GM23338 (cell line): ENCODE data around the gene CDC42EP5. TPM values are rescaled to one million over a fixed set of nuclear protein-coding genes. Genes with fewer than 3 reads are reported as not detected.

Experiments used
- ATAC-seq: fragments of 200-7000 bp; cut with Tn5 transposase; 3 replicates; pipeline ENCODE4 v1.9.1; 2020
- DNase-seq: peaks from one replicate; pipeline ENCODE4 v3.0.0-alpha.2; 2015; ENCODE audit warnings: low spot score
- H2AFZ ChIP-seq: fragments of 200-600 bp; sonication (generic); 2 replicates; pipeline ENCODE4 v1.8.0; 2016; ENCODE audit warnings: antibody characterized with exemption, mild to moderate bottlenecking, moderate library complexity
- H3F3A ChIP-seq: fragments of 200-600 bp; sonication (generic); replicated peaks from 2 replicates; pipeline ENCODE4 v1.8.0; 2017; ENCODE audit warnings: antibody characterized with exemption, mixed run types, low read depth
- H3K27ac ChIP-seq: fragments of 200-600 bp; sonication (generic); 2 replicates; pipeline ENCODE4 v1.6.1; 2016; ENCODE audit warnings: low read depth
- H3K27me3 ChIP-seq: fragments of 200-600 bp; sonication (generic); 2 replicates; pipeline ENCODE4 v1.8.0; 2016; ENCODE audit warnings: mild to moderate bottlenecking, mixed run types, moderate library complexity; ENCODE audit not compliant: insufficient read depth
- H3K36me3 ChIP-seq: fragments of 200-600 bp; sonication (generic); 2 replicates; pipeline ENCODE4 v1.8.0; 2016; ENCODE audit warnings: mild to moderate bottlenecking; ENCODE audit not compliant: insufficient read depth
- H3K4me1 ChIP-seq: fragments of 200-600 bp; sonication (generic); 2 replicates; pipeline ENCODE4 v1.8.0; 2016; ENCODE audit warnings: mild to moderate bottlenecking, moderate library complexity; ENCODE audit not compliant: insufficient read depth
- H3K4me2 ChIP-seq: fragments of 200-600 bp; sonication (generic); 2 replicates; pipeline ENCODE4 v1.7.1; 2017; ENCODE audit warnings: mixed run types
- H3K4me3 ChIP-seq: fragments of 200-600 bp; sonication (generic); 2 replicates; pipeline ENCODE4 v1.6.1; 2016; ENCODE audit warnings: mixed run types
- H3K79me2 ChIP-seq: fragments of 200-600 bp; sonication (generic); replicated peaks from 2 replicates; pipeline ENCODE4 v1.8.0; 2017; ENCODE audit warnings: mild to moderate bottlenecking; ENCODE audit not compliant: insufficient read depth
- H3K9me2 ChIP-seq: fragments of 200-600 bp; sonication (generic); 2 replicates; pipeline ENCODE4 v1.8.0; 2017; ENCODE audit not compliant: insufficient read depth
- H4K20me1 ChIP-seq: fragments of 200-600 bp; sonication (generic); replicated peaks from 2 replicates; pipeline ENCODE4 v1.8.0; 2017; ENCODE audit warnings: mild to moderate bottlenecking; ENCODE audit not compliant: insufficient read depth
- H3K27ac Mint-ChIP-seq: 2 replicates; pipeline ENCODE4 v1.8.0; 2020; ENCODE audit warnings: inconsistent platforms, mild to moderate bottlenecking, moderate library complexity, mixed read lengths
- H3K27me3 Mint-ChIP-seq: 3 replicates; pipeline ENCODE4 v1.8.0; 2022; ENCODE audit warnings: low read depth, mild to moderate bottlenecking, moderate library complexity, mixed read lengths, inconsistent platforms; ENCODE audit not compliant: insufficient read depth, poor library complexity
- H3K36me3 Mint-ChIP-seq: 3 replicates; pipeline ENCODE4 v1.8.0; 2021; ENCODE audit warnings: low read depth, mild to moderate bottlenecking, inconsistent platforms, moderate library complexity, mixed read lengths
- H3K4me1 Mint-ChIP-seq: 3 replicates; pipeline ENCODE4 v1.8.0; 2020; ENCODE audit warnings: mild to moderate bottlenecking, inconsistent platforms, mixed read lengths
- H3K4me3 Mint-ChIP-seq: 3 replicates; pipeline ENCODE4 v1.8.0; 2021; ENCODE audit warnings: moderate library complexity, mild to moderate bottlenecking, inconsistent platforms, mixed read lengths
- H3K9me3 Mint-ChIP-seq: 3 replicates; pipeline ENCODE4 v1.8.0; 2020; ENCODE audit warnings: moderate library complexity, mild to moderate bottlenecking, inconsistent platforms, mixed read lengths
- ETS1 ChIP-seq: IDR thresholded peaks from 2 replicates; pipeline ENCODE4 v1.6.1; 2016; ENCODE audit warnings: antibody characterized with exemption
- EZH2phosphoT487 ChIP-seq: fragments of 200-600 bp; sonication (generic); IDR thresholded peaks from one replicate; pipeline ENCODE4 v1.8.1; 2018; ENCODE audit warnings: antibody characterized with exemption; ENCODE audit not compliant: unreplicated experiment
- STAT1 ChIP-seq: IDR thresholded peaks from one replicate; pipeline ENCODE4 v1.6.1; 2016; ENCODE audit warnings: antibody characterized with exemption; ENCODE audit not compliant: unreplicated experiment
- ZNF462 ChIP-seq: fragments of 250-450 bp; sonication (Bioruptor Pico); IDR thresholded peaks from 2 replicates; pipeline ENCODE4 v1.5.0; 2020; ENCODE audit warnings: mild to moderate bottlenecking, moderate library complexity
- polyA plus RNA-seq: library from polyadenylated mRNA; unstranded; fragments of >200 nt; fragmentation: Nextera tagmentation; extraction: Ambion mirVana; gene quantifications from 2 replicates; pipeline ENCODE4 v1.2.1, GENCODE V29; 2016
- total RNA-seq: library from RNA; depleted of rRNA; stranded (reverse); fragments of >200 nt; shearing (Covaris generic); gene quantifications from 2 replicates; pipeline ENCODE4 v1.2.3, GENCODE V29; 2014
- TF ChIP-seq, protein P1 (sequence below), 2 experiments: fragments of 200-600 bp in 1 of 2; sonication (generic) in 1 of 2; conservative IDR thresholded peaks; 2 replicates each; pipeline versions ENCODE4 v1.5.1 to v1.6.1; 2016 to 2017; ENCODE audit warnings: antibody characterized with exemption in 2 of 2, low read depth in 2 of 2, mild to moderate bottlenecking in 2 of 2, moderate library complexity in 1 of 2

Gene CDC42EP5
- total and polyA plus RNA-seq, 2 experiments from 2014 or later = 1.4 to 3.4 TPM

GRCh38 chr19:54482889-54483288 lies 9.8 kb upstream of the CDC42EP5 start (continued):
- TF ChIP-seq ZNF462 (CRISPR knock-in tag) = no peak
- TF ChIP-seq EZH2phosphoT487 = no peak
- no peak for TF ChIP-seq ETS1

GRCh38 chr19:54481326-54481930 lies 8.3 kb upstream of the CDC42EP5 start:
- peaks cover 7% of the 10 kb centered on the region; the same call in 1 of the 3 replicates for H3K4me1 Mint-ChIP-seq
- no peak overlapping the region for H3K27ac ChIP-seq
- H3K27me3 Mint-ChIP-seq = peaks cover 9% of the 10 kb centered on the region
- H3F3A ChIP-seq = no peaks in the 10 kb centered on the region
- no peaks in the 10 kb centered on the region for H3K4me1 ChIP-seq
- DNase-seq (peak; percentile 95), ATAC-seq (peak; percentile 83)
- H2AFZ ChIP-seq = no peak overlapping the region
- H3K79me2 ChIP-seq = no peaks in the 10 kb centered on the region
- H3K27ac Mint-ChIP-seq = no peak overlapping the region
- H3K9me2 ChIP-seq = no peaks in the 10 kb centered on the region
- TF ChIP-seq, protein P1, sequence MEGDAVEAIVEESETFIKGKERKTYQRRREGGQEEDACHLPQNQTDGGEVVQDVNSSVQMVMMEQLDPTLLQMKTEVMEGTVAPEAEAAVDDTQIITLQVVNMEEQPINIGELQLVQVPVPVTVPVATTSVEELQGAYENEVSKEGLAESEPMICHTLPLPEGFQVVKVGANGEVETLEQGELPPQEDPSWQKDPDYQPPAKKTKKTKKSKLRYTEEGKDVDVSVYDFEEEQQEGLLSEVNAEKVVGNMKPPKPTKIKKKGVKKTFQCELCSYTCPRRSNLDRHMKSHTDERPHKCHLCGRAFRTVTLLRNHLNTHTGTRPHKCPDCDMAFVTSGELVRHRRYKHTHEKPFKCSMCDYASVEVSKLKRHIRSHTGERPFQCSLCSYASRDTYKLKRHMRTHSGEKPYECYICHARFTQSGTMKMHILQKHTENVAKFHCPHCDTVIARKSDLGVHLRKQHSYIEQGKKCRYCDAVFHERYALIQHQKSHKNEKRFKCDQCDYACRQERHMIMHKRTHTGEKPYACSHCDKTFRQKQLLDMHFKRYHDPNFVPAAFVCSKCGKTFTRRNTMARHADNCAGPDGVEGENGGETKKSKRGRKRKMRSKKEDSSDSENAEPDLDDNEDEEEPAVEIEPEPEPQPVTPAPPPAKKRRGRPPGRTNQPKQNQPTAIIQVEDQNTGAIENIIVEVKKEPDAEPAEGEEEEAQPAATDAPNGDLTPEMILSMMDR (conservative IDR thresholded peaks at IDR 0.05; ENCODE audit: low read depth in 2 of 2) = peak; percentile 82 to 90
- TF ChIP-seq STAT1 = no peak
- H3K4me3 Mint-ChIP-seq = no peak overlapping the region
- H3K4me3 ChIP-seq = no peak overlapping the region
- H3K4me2 ChIP-seq = no peak overlapping the region
- peaks cover 6% of the 10 kb centered on the region; the same call in 1 of the 3 replicates for H3K36me3 Mint-ChIP-seq
- no peaks in the 10 kb centered on the region for H3K27me3 ChIP-seq
- no peaks in the 10 kb centered on the region for H3K36me3 ChIP-seq
- peaks cover 35% of the 10 kb centered on the region for H3K9me3 Mint-ChIP-seq
- no peaks in the 10 kb centered on the region for H4K20me1 ChIP-seq
